Testis (tissue), 3 donors: ENCODE measurements around the gene ARL4A. TPM values are rescaled to one million over a fixed set of nuclear protein-coding genes. Genes with fewer than 3 reads are reported as not detected.
A peak's percentile ranks its signal among the peaks of the same experiment; 100 is the strongest.

Experiments
- DNase-seq: peaks from one replicate; pipeline ENCODE4 v3.0.0-alpha.2; 2019
- H3K27ac ChIP-seq, 2 donors: fragments of 200-600 bp; sonication (generic); one replicate each; pipeline ENCODE4 v1.5.1; 2019
- H3K27me3 ChIP-seq: fragments of 200-600 bp; sonication (generic); one replicate; pipeline ENCODE4 v1.5.1; 2019
- H3K36me3 ChIP-seq: fragments of 200-600 bp; sonication (generic); one replicate; pipeline ENCODE4 v1.5.1; 2017; ENCODE audit warnings: low read depth; ENCODE audit errors: missing control alignments
- H3K4me1 ChIP-seq: fragments of 200-600 bp; sonication (generic); one replicate; pipeline ENCODE4 v1.5.1; 2019
- H3K4me3 ChIP-seq, 2 donors: fragments of 200-600 bp; sonication (generic); one replicate each; pipeline ENCODE4 v1.5.1; 2017 to 2019
- H3K9me3 ChIP-seq: fragments of 200-600 bp; sonication (generic); one replicate; pipeline ENCODE4 v1.5.1; 2017
- CTCF ChIP-seq, 3 experiments: fragments of 450-650 bp in 2 of 3; fragments of 200-600 bp in 1 of 3; sonication (generic) in 1 of 3; IDR thresholded peaks; one replicate each; pipeline ENCODE4 v1.5.1; 2016 to 2019; ENCODE audit warnings: antibody characterized with exemption in 3 of 3, mild to moderate bottlenecking in 2 of 3, moderate library complexity in 1 of 3
- POLR2A ChIP-seq: fragments of 450-650 bp; IDR thresholded peaks from one replicate; pipeline ENCODE4 v1.6.1; 2017; ENCODE audit warnings: antibody characterized with exemption, mild to moderate bottlenecking, moderate library complexity
- WGBS, 2 donors: methylation state at CpG; one replicate each; pipeline ENCODE4 v1.1.5; 2018; 5-methylcytosine and 5-hydroxymethylcytosine counted together
- intact Hi-C: fragments of 100-400 bp; cut with DNase I; formaldehyde crosslinking; loops from one replicate; pipeline ENCODE4 v1.15.1; 2023; ENCODE audit warnings: low total_unique reads
- polyA plus RNA-seq: library from polyadenylated mRNA; stranded (reverse); fragments of 350-450 nt; fragmentation: Illumina TruSeq; extraction: RNeasy Lipid Tissue Mini Kit (QIAGEN cat#74804); gene quantifications from one replicate; pipeline ENCODE4 v1.2.3, GENCODE V29; 2014; ENCODE audit warnings: low read depth, low replicate concordance; ENCODE audit not compliant: insufficient read depth
- total RNA-seq, 2 donors: library from RNA; depleted of rRNA; stranded (reverse); fragments of >200 nt; gene quantifications; one replicate each; pipeline ENCODE4 v1.2.3, GENCODE V29; 2016

Gene ARL4A
- total and polyA plus RNA-seq, 3 donors from 2014 or later: 60.8 to 344 (median 153) TPM

- intact Hi-C loops: no loop called here
- Histone ChIP-seq H3K4me1 (peaks cover 10% of the 10 kb centered on the region), H3K9me3 (no peaks in the 10 kb centered on the region), H3K27ac (peak overlapping the region in 1 of 2 donors; percentile 68), H3K4me3 (no peak overlapping the region), H3K36me3 (no peaks in the 10 kb centered on the region), H3K27me3 (no peaks in the 10 kb centered on the region)
- 53 to 55% methylated on average over 5 of the region's 5 CpGs for WGBS, 2 donors
- TF ChIP-seq CTCF (IDR thresholded peaks at IDR 0.05) (no peak), POLR2A (no peak)
- DNase-seq: no peak
Measured at GRCh38 chr7:12719141-12719919, 31.9 kb downstream of the ARL4A start.

- peak overlapping the region in 1 of 2 donors; percentile 68 for H3K27ac ChIP-seq
- intact Hi-C loops: no loop called here
- peaks cover 8% of the 10 kb centered on the region for H3K4me1 ChIP-seq
- TF ChIP-seq CTCF (IDR thresholded peaks at IDR 0.05) (no peak), POLR2A (no peak)
- H3K27me3 ChIP-seq: no peaks in the 10 kb centered on the region
- no peak overlapping the region for H3K4me3 ChIP-seq
- H3K36me3 ChIP-seq: no peaks in the 10 kb centered on the region
- 80 to 84% methylated on average over 17 of the region's 17 CpGs for WGBS, 2 donors
- H3K9me3 ChIP-seq: no peaks in the 10 kb centered on the region
- no peak for DNase-seq
Measured at GRCh38 chr7:12719981-12720865, 32.8 kb downstream of the ARL4A start.

GRCh38 chr7:12721286-12721830 is 33.9 kb downstream of the ARL4A start:
- no peaks in the 10 kb centered on the region for H3K4me1 ChIP-seq
- TF ChIP-seq CTCF (IDR thresholded peaks at IDR 0.05) (no peak), POLR2A (no peak)
- no peaks in the 10 kb centered on the region for H3K9me3 ChIP-seq
- intact Hi-C loops: no loop called here
- no peak for DNase-seq
- WGBS, 2 donors: 84 to 92% methylated on average over 6 of the region's 6 CpGs
- no peak overlapping the region for H3K4me3 ChIP-seq
- no peaks in the 10 kb centered on the region for H3K36me3 ChIP-seq
- H3K27me3 ChIP-seq: no peaks in the 10 kb centered on the region
- H3K27ac ChIP-seq: no peak overlapping the region

- Histone ChIP-seq H3K27ac (no peak overlapping the region), H3K27me3 (no peaks in the 10 kb centered on the region), H3K9me3 (no peaks in the 10 kb centered on the region), H3K4me1 (no peaks in the 10 kb centered on the region), H3K36me3 (no peaks in the 10 kb centered on the region), H3K4me3 (no peak overlapping the region)
- no peak for DNase-seq
- TF ChIP-seq POLR2A (no peak), CTCF (IDR thresholded peaks at IDR 0.05) (no peak)
- intact Hi-C loops: no loop called here
- 80 to 84% methylated on average over 2 of the region's 2 CpGs for WGBS, 2 donors
Measured at GRCh38 chr7:12722136-12722535, 34.7 kb downstream of the ARL4A start.
